Stimulated activated CD4-positive, alpha-beta T cell treated with anti-CD3 and anti-CD28 coated beads, Interleukin-2, amount 100 ng/mL, for 24 hours (primary cell): ENCODE measurements around the gene PSG2.
"Not testable (repeated sequence)": the region's sequence is repeated elsewhere in the genome, so short reads cannot be mapped to it uniquely, and the experiment has no call there.

Source experiments
- DNase-seq, 2 donors: peaks; one replicate each; pipeline ENCODE4 v3.0.0-alpha.2; 2020

Gene PSG2

GRCh38 chr19:43077881-43078280, 4.6 kb downstream of the PSG2 start:
- not testable (repeated sequence) for DNase-seq

GRCh38 chr19:43062418-43062817, 20.1 kb downstream of the PSG2 start:
- DNase-seq = not testable (repeated sequence)

GRCh38 chr19:43061326-43061725, 21.2 kb downstream of the PSG2 start:
- DNase-seq = not testable (repeated sequence)

GRCh38 chr19:43060254-43060653, 22.2 kb downstream of the PSG2 start:
- DNase-seq = not testable (repeated sequence)

- DNase-seq = not testable (repeated sequence)
Measured at GRCh38 chr19:43059482-43059881, 23.0 kb downstream of the PSG2 start.

- DNase-seq = not testable (repeated sequence)
Measured at GRCh38 chr19:43058440-43058839, 24.1 kb downstream of the PSG2 start.

- not testable (repeated sequence) for DNase-seq
Measured at GRCh38 chr19:43047966-43048365, 34.5 kb downstream of the PSG2 start.

- DNase-seq = not testable (repeated sequence)
Measured at GRCh38 chr19:43046578-43046977, 35.9 kb downstream of the PSG2 start.

- DNase-seq = not testable (repeated sequence)
Measured at GRCh38 chr19:43043492-43044180, 38.9 kb downstream of the PSG2 start.

- DNase-seq = not testable (repeated sequence)
Measured at GRCh38 chr19:43031645-43032044, 50.9 kb downstream of the PSG2 start.

- DNase-seq = no peak
Measured at GRCh38 chr19:43028866-43029265, 53.6 kb downstream of the PSG2 start.

GRCh38 chr19:43027985-43028384, 54.5 kb downstream of the PSG2 start:
- DNase-seq = peak in 1 of 2 donors; percentile 2

GRCh38 chr19:43027061-43027460, 55.4 kb downstream of the PSG2 start:
- not testable (repeated sequence) for DNase-seq

- DNase-seq = not testable (repeated sequence)
Measured at GRCh38 chr19:43026369-43026768, 56.1 kb downstream of the PSG2 start, which contains the start of gene PSG11. Gene PSG11, minus strand, starts transcription at chr19:43026469. Its CDS starts 97 bp downstream, at chr19:43026372.

- DNase-seq = not testable (repeated sequence)
Measured at GRCh38 chr19:43022098-43022497, 60.4 kb downstream of the PSG2 start.

GRCh38 chr19:43021629-43022028, 60.9 kb downstream of the PSG2 start:
- not testable (repeated sequence) for DNase-seq

- not testable (repeated sequence) for DNase-seq
Measured at GRCh38 chr19:43019588-43019987, 62.9 kb downstream of the PSG2 start.
